Measurements from ENCODE around the gene EGFL6.
"Not testable (repeated sequence)": the region's sequence is repeated elsewhere in the genome, so short reads cannot be mapped to it uniquely, and the experiment has no call there.

- not testable (repeated sequence) for TF ChIP-seq CTCF, POLR2A, POLR2AphosphoS5, EP300 (IDR thresholded peaks at IDR 0.05)
Measured at GRCh38 chrX:13641684-13642083, 72.3 kb downstream of the EGFL6 start.

All from gastroesophageal sphincter (tissue), 3 donors.